OCI-LY1 (cell line): ENCODE measurements around the gene BASP1.

Source experiments
- H2AFZ ChIP-seq: fragments of 200-600 bp; sonication (generic), shearing (Covaris generic); 2 replicates; pipeline ENCODE4 v1.6.0; 2014; ENCODE audit warnings: antibody characterized with exemption, mild to moderate bottlenecking, low read length
- H3F3A ChIP-seq: fragments of 200-600 bp; sonication (generic), shearing (Covaris generic); 2 replicates; pipeline ENCODE4 v1.6.0; 2014; ENCODE audit warnings: mild to moderate bottlenecking, antibody characterized with exemption, low read length, moderate library complexity; ENCODE audit not compliant: insufficient read depth
- H3K27ac ChIP-seq: fragments of 200-600 bp; sonication (generic); 2 replicates; pipeline ENCODE4 v1.5.1; 2014; ENCODE audit warnings: low read length, mixed run types, mild to moderate bottlenecking, low read depth; ENCODE audit not compliant: poor library complexity, severe bottlenecking
- H3K27me3 ChIP-seq: fragments of 200-600 bp; sonication (generic); 2 replicates; pipeline ENCODE4 v1.6.0; 2014; ENCODE audit warnings: antibody characterized with exemption, mild to moderate bottlenecking, low read length, moderate library complexity; ENCODE audit not compliant: insufficient read depth
- H3K36me3 ChIP-seq: fragments of 200-600 bp; sonication (generic); 2 replicates; pipeline ENCODE4 v1.6.1; 2014; ENCODE audit warnings: mild to moderate bottlenecking, antibody characterized with exemption, low read length, moderate library complexity, mixed read lengths; ENCODE audit not compliant: insufficient read depth
- H3K4me1 ChIP-seq: fragments of 200-600 bp; sonication (generic); 2 replicates; pipeline ENCODE4 v1.5.1; 2014; ENCODE audit warnings: mild to moderate bottlenecking, low read length, moderate library complexity; ENCODE audit not compliant: insufficient read depth, severe bottlenecking
- H3K4me2 ChIP-seq: fragments of 200-600 bp; sonication (generic), shearing (Covaris generic); 2 replicates; pipeline ENCODE4 v1.6.1; 2014; ENCODE audit warnings: low read length
- H3K4me3 ChIP-seq: fragments of 200-600 bp; sonication (generic); 2 replicates; pipeline ENCODE4 v1.5.1; 2014; ENCODE audit warnings: low read length, low read depth, mild to moderate bottlenecking, mixed read lengths; ENCODE audit not compliant: poor library complexity, severe bottlenecking
- H3K79me2 ChIP-seq: fragments of 200-600 bp; shearing (Covaris generic); 2 replicates; pipeline ENCODE4 v1.6.1; 2016; ENCODE audit warnings: mixed run types, low read length, mixed read lengths; ENCODE audit not compliant: insufficient read depth
- H3K9ac ChIP-seq: fragments of 200-600 bp; sonication (generic), shearing (Covaris generic); 2 replicates; pipeline ENCODE4 v1.6.1; 2014; ENCODE audit warnings: mild to moderate bottlenecking, low read length, mixed read lengths
- H3K9me2 ChIP-seq: fragments of 200-600 bp; sonication (generic), shearing (Covaris generic); 2 replicates; pipeline ENCODE4 v1.6.1; 2014; ENCODE audit warnings: low read depth, mild to moderate bottlenecking, low read length, mixed read lengths
- H3K9me3 ChIP-seq: fragments of 200-600 bp; shearing (Covaris generic); 2 replicates; pipeline ENCODE4 v1.6.1; 2014; ENCODE audit warnings: low read length, mixed read lengths
- H4K20me1 ChIP-seq: fragments of 200-600 bp; sonication (generic), shearing (Covaris generic); 2 replicates; pipeline ENCODE4 v1.6.0; 2016; ENCODE audit warnings: mild to moderate bottlenecking, low read length; ENCODE audit not compliant: insufficient read depth
- CTCF ChIP-seq: fragments of 200-600 bp; sonication (generic), shearing (Covaris generic); IDR thresholded peaks from 2 replicates; pipeline ENCODE4 v1.5.1; 2017; ENCODE audit warnings: mild to moderate bottlenecking, antibody characterized with exemption, low read length, moderate library complexity, mixed read lengths
- EZH2 ChIP-seq: fragments of 200-600 bp; sonication (generic), shearing (Covaris generic); IDR thresholded peaks from 2 replicates; pipeline ENCODE4 v1.8.0; 2017; ENCODE audit warnings: borderline replicate concordance, mixed run types, mild to moderate bottlenecking, antibody characterized with exemption, low read length, moderate library complexity, mixed read lengths

Gene BASP1

GRCh38 chr5:17259630-17260257 is 42.3 kb downstream of the BASP1 start:
- Histone ChIP-seq H3K27me3 (no peaks in the 10 kb centered on the region), H4K20me1 (no peaks in the 10 kb centered on the region), H3K4me3 (peak overlapping the region; percentile 18), H3F3A (no peaks in the 10 kb centered on the region), H3K79me2 (peaks cover 93% of the 10 kb centered on the region), H3K4me1 (peaks cover 72% of the 10 kb centered on the region), H2AFZ (no peak overlapping the region), H3K9me2 (no peaks in the 10 kb centered on the region), H3K9ac (no peak overlapping the region; the same call in 1 of the 2 replicates), H3K4me2 (peak overlapping the region; percentile 20; the same call in 1 of the 2 replicates), H3K9me3 (peaks cover 16% of the 10 kb centered on the region), H3K27ac (peak overlapping the region; percentile 58), H3K36me3 (peaks cover 77% of the 10 kb centered on the region)
- TF ChIP-seq CTCF (no peak), EZH2 (no peak)

GRCh38 chr5:17260549-17260948 is 43.1 kb downstream of the BASP1 start:
- H3F3A ChIP-seq: no peaks in the 10 kb centered on the region
- H4K20me1 ChIP-seq: no peaks in the 10 kb centered on the region
- H3K4me2 ChIP-seq: peak overlapping the region; percentile 20; the same call in 1 of the 2 replicates
- TF ChIP-seq CTCF (no peak), EZH2 (no peak)
- H3K27me3 ChIP-seq: no peaks in the 10 kb centered on the region
- H3K4me1 ChIP-seq: peaks cover 72% of the 10 kb centered on the region
- H3K27ac ChIP-seq: peak overlapping the region; percentile 58
- H3K9ac ChIP-seq: no peak overlapping the region
- no peak overlapping the region for H3K4me3 ChIP-seq
- H3K79me2 ChIP-seq: peaks cover 92% of the 10 kb centered on the region
- H3K36me3 ChIP-seq: peaks cover 69% of the 10 kb centered on the region
- H3K9me3 ChIP-seq: peaks cover 16% of the 10 kb centered on the region
- no peaks in the 10 kb centered on the region for H3K9me2 ChIP-seq
- no peak overlapping the region for H2AFZ ChIP-seq

- H3K79me2 ChIP-seq: peaks cover 87% of the 10 kb centered on the region
- TF ChIP-seq EZH2: no peak
- no peak for TF ChIP-seq CTCF
- H3K36me3 ChIP-seq: peaks cover 64% of the 10 kb centered on the region
- H3K27ac ChIP-seq: peak overlapping the region; percentile 58
- no peak overlapping the region for H2AFZ ChIP-seq
- peak overlapping the region; percentile 44 for H3K4me2 ChIP-seq
- H3K4me1 ChIP-seq: peaks cover 72% of the 10 kb centered on the region
- no peaks in the 10 kb centered on the region for H3K27me3 ChIP-seq
- peaks cover 16% of the 10 kb centered on the region for H3K9me3 ChIP-seq
- no peaks in the 10 kb centered on the region for H3F3A ChIP-seq
- no peaks in the 10 kb centered on the region for H3K9me2 ChIP-seq
- no peaks in the 10 kb centered on the region for H4K20me1 ChIP-seq
- H3K4me3 ChIP-seq: peak overlapping the region; percentile 19
- H3K9ac ChIP-seq: peak overlapping the region; percentile 10; the same call in 1 of the 2 replicates
Measured at GRCh38 chr5:17261075-17261474, 43.6 kb downstream of the BASP1 start.
